Measurements from ENCODE around the gene CFAP54. TPM values are rescaled to one million over a fixed set of nuclear protein-coding genes. Genes with fewer than 3 reads are reported as not detected.
"Not testable (repeated sequence)": the region's sequence is repeated elsewhere in the genome, so short reads cannot be mapped to it uniquely, and the experiment has no call there.

The CFAP54 gene
- total RNA-seq, 1 experiment from 2014 or later = 0.71 TPM

DNA sequence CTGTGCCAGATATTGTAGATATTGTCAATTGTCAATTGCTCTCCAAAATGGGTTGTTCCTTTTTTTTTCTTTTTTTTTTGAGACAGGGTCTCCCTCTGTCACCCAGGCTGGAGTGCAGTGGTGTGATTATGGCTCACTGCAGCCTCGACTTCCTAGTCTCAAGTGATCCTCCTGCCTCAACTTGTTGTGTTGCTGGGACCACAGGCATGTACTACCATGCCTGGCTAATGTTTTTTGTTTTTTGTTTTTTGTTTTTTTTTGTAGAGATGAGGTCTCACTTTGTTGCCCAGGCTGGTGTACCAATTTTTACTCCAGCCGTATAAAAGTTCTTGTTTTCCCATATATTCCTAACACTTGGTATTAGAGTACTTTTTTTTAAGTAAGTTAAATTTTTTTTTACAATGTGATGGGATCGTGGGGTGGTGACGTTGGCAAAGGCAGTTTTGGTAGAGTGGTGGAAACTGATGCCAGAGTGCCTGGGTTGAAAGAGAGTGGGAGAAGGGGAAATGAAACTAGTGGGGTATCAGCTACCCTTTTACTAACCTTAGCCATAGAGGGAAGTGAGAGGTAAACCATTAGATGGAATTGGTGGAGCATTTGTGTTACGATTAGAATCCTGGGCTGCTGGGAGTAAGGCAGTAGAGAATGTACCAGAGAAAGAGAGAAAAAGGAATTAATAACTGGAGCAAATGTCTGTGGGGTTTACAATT is 33.0 kb upstream of the CFAP54 start:
- Histone ChIP-seq H3K27ac (ENCODE audit: low read depth, low read length, poor library complexity, severe bottlenecking) (no peak overlapping the region), H3K9me3 (ENCODE audit: low read depth, low read length, poor library complexity, severe bottlenecking) (no peaks in the 10 kb centered on the region), H3K27me3 (replicated peaks; ENCODE audit: insufficient read depth, low read depth, low read length, poor library complexity) (no peaks in the 10 kb centered on the region), H3K36me3 (ENCODE audit: insufficient read depth, low read length, poor library complexity, severe bottlenecking) (no peaks in the 10 kb centered on the region), H3K4me1 (ENCODE audit: insufficient read depth, low read length, poor library complexity, severe bottlenecking) (no peaks in the 10 kb centered on the region), H3K4me3 (ENCODE audit: low read depth, low read length, poor library complexity, severe bottlenecking) (no peak overlapping the region)
- ChIA-PET POLR2A (ENCODE audit: low non-redundant PET) (interaction anchor here (0.6 kb wide), 1 partner anchor 9 kb away, joined by 3 read pairs; no protein-coding TSS in a partner anchor), CTCF (no interaction called here)
- DNase-seq (ENCODE audit: low spot score) = no peak
- TF ChIP-seq, protein P1, sequence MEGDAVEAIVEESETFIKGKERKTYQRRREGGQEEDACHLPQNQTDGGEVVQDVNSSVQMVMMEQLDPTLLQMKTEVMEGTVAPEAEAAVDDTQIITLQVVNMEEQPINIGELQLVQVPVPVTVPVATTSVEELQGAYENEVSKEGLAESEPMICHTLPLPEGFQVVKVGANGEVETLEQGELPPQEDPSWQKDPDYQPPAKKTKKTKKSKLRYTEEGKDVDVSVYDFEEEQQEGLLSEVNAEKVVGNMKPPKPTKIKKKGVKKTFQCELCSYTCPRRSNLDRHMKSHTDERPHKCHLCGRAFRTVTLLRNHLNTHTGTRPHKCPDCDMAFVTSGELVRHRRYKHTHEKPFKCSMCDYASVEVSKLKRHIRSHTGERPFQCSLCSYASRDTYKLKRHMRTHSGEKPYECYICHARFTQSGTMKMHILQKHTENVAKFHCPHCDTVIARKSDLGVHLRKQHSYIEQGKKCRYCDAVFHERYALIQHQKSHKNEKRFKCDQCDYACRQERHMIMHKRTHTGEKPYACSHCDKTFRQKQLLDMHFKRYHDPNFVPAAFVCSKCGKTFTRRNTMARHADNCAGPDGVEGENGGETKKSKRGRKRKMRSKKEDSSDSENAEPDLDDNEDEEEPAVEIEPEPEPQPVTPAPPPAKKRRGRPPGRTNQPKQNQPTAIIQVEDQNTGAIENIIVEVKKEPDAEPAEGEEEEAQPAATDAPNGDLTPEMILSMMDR (conservative IDR thresholded peaks at IDR 0.05; ENCODE audit: low read depth, low read length) = no peak
- TF ChIP-seq EZH2 (IDR thresholded peaks at IDR 0.05; ENCODE audit: borderline replicate concordance, low read depth, low read length, poor library complexity, severe bottlenecking) = no peak
- no TSS peak for BruUV-seq (replicated peaks)
- intact Hi-C loops (cut with micrococcal nuclease; ENCODE audit: unreplicated experiment) = no loop called here

DNA sequence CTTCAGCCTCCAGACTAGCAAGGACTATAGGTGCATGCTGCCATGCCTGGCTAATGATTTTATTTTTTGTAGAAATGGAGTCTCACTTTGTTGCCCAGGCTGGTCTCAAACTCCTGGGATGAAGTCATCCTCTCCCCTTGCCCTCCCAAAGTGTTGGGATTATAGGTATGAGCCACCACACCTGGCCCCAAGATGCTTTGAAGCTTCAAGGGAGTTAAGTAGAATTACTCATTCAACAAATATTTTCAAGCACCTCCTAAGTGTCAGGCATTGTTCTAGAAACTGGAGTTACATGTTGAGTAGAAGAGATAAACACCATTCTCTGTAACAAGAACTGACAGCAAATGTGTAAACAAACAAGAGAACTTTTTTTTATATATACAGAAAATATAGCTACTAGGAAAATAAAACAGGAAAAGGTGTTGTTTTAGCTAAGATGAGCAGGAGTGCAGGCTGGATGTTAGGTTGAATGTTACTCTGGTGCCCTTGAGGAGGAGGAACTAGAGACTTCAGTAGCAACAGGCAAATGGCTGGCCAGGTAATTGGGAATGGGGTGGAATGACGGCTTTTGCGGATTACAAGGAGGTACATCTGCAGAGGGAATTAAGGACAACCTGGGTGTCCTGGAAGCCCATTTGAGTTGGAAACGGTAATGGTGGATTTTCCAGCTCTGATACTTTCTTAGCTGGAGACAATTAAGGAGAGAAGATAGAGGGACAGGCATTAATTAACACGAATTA is 32.0 kb upstream of the CFAP54 start:
- Histone ChIP-seq H3K4me3 (ENCODE audit: low read depth, low read length, poor library complexity, severe bottlenecking) (no peak overlapping the region), H3K4me1 (ENCODE audit: insufficient read depth, low read length, poor library complexity, severe bottlenecking) (no peaks in the 10 kb centered on the region), H3K36me3 (ENCODE audit: insufficient read depth, low read length, poor library complexity, severe bottlenecking) (no peaks in the 10 kb centered on the region), H3K27ac (ENCODE audit: low read depth, low read length, poor library complexity, severe bottlenecking) (no peak overlapping the region), H3K9me3 (ENCODE audit: low read depth, low read length, poor library complexity, severe bottlenecking) (no peaks in the 10 kb centered on the region), H3K27me3 (replicated peaks; ENCODE audit: insufficient read depth, low read depth, low read length, poor library complexity) (no peaks in the 10 kb centered on the region)
- TF ChIP-seq, protein P1 (conservative IDR thresholded peaks at IDR 0.05; ENCODE audit: low read depth, low read length) = no peak
- no peak for TF ChIP-seq EZH2 (IDR thresholded peaks at IDR 0.05; ENCODE audit: borderline replicate concordance, low read depth, low read length, poor library complexity, severe bottlenecking)
- ChIA-PET CTCF (interaction anchor here (0.6 to 0.7 kb wide), 2 partner anchors 28 to 1121 kb away, joined by 4 read pairs; no protein-coding TSS in a partner anchor), POLR2A (ENCODE audit: low non-redundant PET) (no interaction called here)
- no peak for DNase-seq (ENCODE audit: low spot score)
- intact Hi-C loops (cut with micrococcal nuclease; ENCODE audit: unreplicated experiment) = no loop called here
- BruUV-seq (replicated peaks) = no TSS peak

DNA sequence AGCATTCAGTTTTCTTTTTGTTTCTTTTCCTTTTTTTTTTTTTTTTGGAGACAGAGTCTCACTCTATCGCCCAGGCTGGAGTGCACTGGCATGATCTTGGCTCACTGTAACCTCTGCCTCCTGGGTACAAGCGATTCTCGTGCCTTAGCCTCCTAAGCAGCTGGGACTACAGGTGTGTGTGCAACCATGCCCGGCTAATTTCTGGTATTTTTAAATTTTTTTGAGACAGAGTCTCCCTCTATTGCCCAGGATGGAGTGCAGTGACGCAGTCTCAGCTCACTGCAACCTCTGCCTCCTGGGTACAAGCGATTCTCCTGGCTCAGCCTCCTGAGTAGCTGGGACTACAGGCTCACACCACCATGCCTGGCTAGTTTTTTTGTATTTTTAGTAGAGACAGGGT is 30.1 kb upstream of the CFAP54 start:
- H3K36me3 ChIP-seq (ENCODE audit: insufficient read depth, low read length, poor library complexity, severe bottlenecking); H3K27me3 ChIP-seq (replicated peaks; ENCODE audit: insufficient read depth, low read depth, low read length, poor library complexity); intact Hi-C loops (cut with micrococcal nuclease; ENCODE audit: unreplicated experiment); H3K9me3 ChIP-seq (ENCODE audit: low read depth, low read length, poor library complexity, severe bottlenecking); H3K4me3 ChIP-seq (ENCODE audit: low read depth, low read length, poor library complexity, severe bottlenecking); BruUV-seq (replicated peaks); POLR2A ChIA-PET (ENCODE audit: low non-redundant PET); H3K27ac ChIP-seq (ENCODE audit: low read depth, low read length, poor library complexity, severe bottlenecking); DNase-seq (ENCODE audit: low spot score); H3K4me1 ChIP-seq (ENCODE audit: insufficient read depth, low read length, poor library complexity, severe bottlenecking); CTCF ChIA-PET: not testable (repeated sequence)

Data from A673 (cell line).